SK-N-SH treated with all-trans-retinoic acid at 6 μM for 48 hours (cell line): ENCODE measurements around the gene STIMATE.

Experiments
- ATAC-seq: fragments of 200-7000 bp; cut with Tn5 transposase; 3 replicates; pipeline ENCODE4 v1.9.1; 2020; ENCODE audit warnings: mild to moderate bottlenecking, moderate library complexity
- BACH2 ChIP-seq: fragments of 250-450 bp; sonication (Bioruptor Pico); IDR thresholded peaks from 2 replicates; pipeline ENCODE4 v1.9.0; 2021; ENCODE audit warnings: mild to moderate bottlenecking, borderline replicate concordance
- ESRRG ChIP-seq: fragments of 250-450 bp; sonication (Bioruptor Pico); IDR thresholded peaks from 2 replicates; pipeline ENCODE4 v1.6.1; 2021; ENCODE audit warnings: mild to moderate bottlenecking
- GLIS3 ChIP-seq: fragments of 250-450 bp; sonication (Bioruptor Pico); IDR thresholded peaks from 2 replicates; pipeline ENCODE4 v1.5.0; 2020; ENCODE audit warnings: mild to moderate bottlenecking, moderate library complexity
- OSR1 ChIP-seq: fragments of 250-450 bp; sonication (Bioruptor Pico); IDR thresholded peaks from 2 replicates; pipeline ENCODE4 v1.8.0; 2022; ENCODE audit warnings: moderate library complexity, mild to moderate bottlenecking, inconsistent platforms
- PATZ1 ChIP-seq: fragments of 250-450 bp; sonication (Bioruptor Pico); IDR thresholded peaks from 2 replicates; pipeline ENCODE4 v1.8.0; 2020; ENCODE audit warnings: mild to moderate bottlenecking, moderate library complexity, borderline replicate concordance
- PPARA ChIP-seq: fragments of 250-450 bp; sonication (Bioruptor Pico); IDR thresholded peaks from 2 replicates; pipeline ENCODE4 v1.5.0; 2020; ENCODE audit warnings: mild to moderate bottlenecking, borderline replicate concordance
- RARB ChIP-seq: fragments of 250-450 bp; sonication (Bioruptor Pico); IDR thresholded peaks from 2 replicates; pipeline ENCODE4 v1.8.0; 2021; ENCODE audit warnings: mild to moderate bottlenecking, moderate library complexity
- SNAI2 ChIP-seq: fragments of 250-450 bp; sonication (Bioruptor Pico); IDR thresholded peaks from 2 replicates; pipeline ENCODE4 v1.5.0; 2020; ENCODE audit warnings: mild to moderate bottlenecking, moderate library complexity
- TCF4 ChIP-seq: fragments of 250-450 bp; sonication (Bioruptor Pico); IDR thresholded peaks from 2 replicates; pipeline ENCODE4 v1.8.0; 2021; ENCODE audit warnings: mild to moderate bottlenecking, moderate library complexity, borderline replicate concordance
- ZC3H10 ChIP-seq: fragments of 250-450 bp; sonication (Bioruptor Pico); IDR thresholded peaks from 2 replicates; pipeline ENCODE4 v1.5.1; 2021; ENCODE audit warnings: mild to moderate bottlenecking, moderate library complexity
- ZFP3 ChIP-seq: fragments of 250-450 bp; sonication (Bioruptor Pico); IDR thresholded peaks from 2 replicates; pipeline ENCODE4 v1.5.0; 2020; ENCODE audit warnings: mild to moderate bottlenecking, moderate library complexity
- ZNF565 ChIP-seq: fragments of 450-650 bp; formaldehyde crosslinking; conservative IDR thresholded peaks from 2 replicates; pipeline ENCODE4 v1.5.0; 2020; ENCODE audit warnings: low read depth, mild to moderate bottlenecking, moderate library complexity
- ZNF70 ChIP-seq: fragments of 450-650 bp; formaldehyde crosslinking; IDR thresholded peaks from 2 replicates; pipeline ENCODE4 v1.5.0; 2020; ENCODE audit warnings: mild to moderate bottlenecking, moderate library complexity
- ZNF8 ChIP-seq: fragments of 450-650 bp; formaldehyde crosslinking; IDR thresholded peaks from 2 replicates; pipeline ENCODE4 v1.5.0; 2020; ENCODE audit warnings: mild to moderate bottlenecking, moderate library complexity
- TF ChIP-seq, protein P1 (sequence below): fragments of 250-450 bp; sonication (Bioruptor Pico); IDR thresholded peaks from 2 replicates; pipeline ENCODE4 v1.5.0; 2020; ENCODE audit warnings: mild to moderate bottlenecking, moderate library complexity
- TF ChIP-seq, protein P2 (sequence below): fragments of 250-450 bp; sonication (Bioruptor Pico); IDR thresholded peaks from 2 replicates; pipeline ENCODE4 v1.8.0; 2021; ENCODE audit warnings: low read depth, mild to moderate bottlenecking, moderate library complexity, borderline replicate concordance
- TF ChIP-seq, protein P3 (sequence below): fragments of 250-450 bp; sonication (Bioruptor Pico); IDR thresholded peaks from 2 replicates; pipeline ENCODE4 v1.5.1; 2021; ENCODE audit warnings: mild to moderate bottlenecking, moderate library complexity

STIMATE gene

GRCh38 chr3:52844290-52844975, 52.9 kb downstream of the STIMATE start:
- TF ChIP-seq PATZ1 (CRISPR knock-in tag): no peak
- TF ChIP-seq BACH2 (CRISPR knock-in tag): no peak
- no peak for TF ChIP-seq GLIS3
- no peak for TF ChIP-seq ZNF70 (CRISPR knock-in tag)
- no peak for TF ChIP-seq TCF4 (CRISPR knock-in tag)
- TF ChIP-seq ESRRG: no peak
- TF ChIP-seq RARB (CRISPR knock-in tag): no peak
- TF ChIP-seq, protein P1, sequence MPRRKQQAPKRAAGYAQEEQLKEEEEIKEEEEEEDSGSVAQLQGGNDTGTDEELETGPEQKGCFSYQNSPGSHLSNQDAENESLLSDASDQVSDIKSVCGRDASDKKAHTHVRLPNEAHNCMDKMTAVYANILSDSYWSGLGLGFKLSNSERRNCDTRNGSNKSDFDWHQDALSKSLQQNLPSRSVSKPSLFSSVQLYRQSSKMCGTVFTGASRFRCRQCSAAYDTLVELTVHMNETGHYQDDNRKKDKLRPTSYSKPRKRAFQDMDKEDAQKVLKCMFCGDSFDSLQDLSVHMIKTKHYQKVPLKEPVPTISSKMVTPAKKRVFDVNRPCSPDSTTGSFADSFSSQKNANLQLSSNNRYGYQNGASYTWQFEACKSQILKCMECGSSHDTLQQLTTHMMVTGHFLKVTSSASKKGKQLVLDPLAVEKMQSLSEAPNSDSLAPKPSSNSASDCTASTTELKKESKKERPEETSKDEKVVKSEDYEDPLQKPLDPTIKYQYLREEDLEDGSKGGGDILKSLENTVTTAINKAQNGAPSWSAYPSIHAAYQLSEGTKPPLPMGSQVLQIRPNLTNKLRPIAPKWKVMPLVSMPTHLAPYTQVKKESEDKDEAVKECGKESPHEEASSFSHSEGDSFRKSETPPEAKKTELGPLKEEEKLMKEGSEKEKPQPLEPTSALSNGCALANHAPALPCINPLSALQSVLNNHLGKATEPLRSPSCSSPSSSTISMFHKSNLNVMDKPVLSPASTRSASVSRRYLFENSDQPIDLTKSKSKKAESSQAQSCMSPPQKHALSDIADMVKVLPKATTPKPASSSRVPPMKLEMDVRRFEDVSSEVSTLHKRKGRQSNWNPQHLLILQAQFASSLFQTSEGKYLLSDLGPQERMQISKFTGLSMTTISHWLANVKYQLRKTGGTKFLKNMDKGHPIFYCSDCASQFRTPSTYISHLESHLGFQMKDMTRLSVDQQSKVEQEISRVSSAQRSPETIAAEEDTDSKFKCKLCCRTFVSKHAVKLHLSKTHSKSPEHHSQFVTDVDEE (CRISPR knock-in tag): no peak
- TF ChIP-seq, protein P2, sequence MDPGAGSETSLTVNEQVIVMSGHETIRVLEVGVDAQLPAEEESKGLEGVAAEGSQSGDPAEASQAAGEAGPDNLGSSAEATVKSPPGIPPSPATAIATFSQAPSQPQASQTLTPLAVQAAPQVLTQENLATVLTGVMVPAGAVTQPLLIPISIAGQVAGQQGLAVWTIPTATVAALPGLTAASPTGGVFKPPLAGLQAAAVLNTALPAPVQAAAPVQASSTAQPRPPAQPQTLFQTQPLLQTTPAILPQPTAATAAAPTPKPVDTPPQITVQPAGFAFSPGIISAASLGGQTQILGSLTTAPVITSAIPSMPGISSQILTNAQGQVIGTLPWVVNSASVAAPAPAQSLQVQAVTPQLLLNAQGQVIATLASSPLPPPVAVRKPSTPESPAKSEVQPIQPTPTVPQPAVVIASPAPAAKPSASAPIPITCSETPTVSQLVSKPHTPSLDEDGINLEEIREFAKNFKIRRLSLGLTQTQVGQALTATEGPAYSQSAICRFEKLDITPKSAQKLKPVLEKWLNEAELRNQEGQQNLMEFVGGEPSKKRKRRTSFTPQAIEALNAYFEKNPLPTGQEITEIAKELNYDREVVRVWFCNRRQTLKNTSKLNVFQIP (CRISPR knock-in tag): no peak
- no peak for TF ChIP-seq ZNF8
- no peak for TF ChIP-seq ZC3H10 (CRISPR knock-in tag)
- no peak for ATAC-seq

DNA sequence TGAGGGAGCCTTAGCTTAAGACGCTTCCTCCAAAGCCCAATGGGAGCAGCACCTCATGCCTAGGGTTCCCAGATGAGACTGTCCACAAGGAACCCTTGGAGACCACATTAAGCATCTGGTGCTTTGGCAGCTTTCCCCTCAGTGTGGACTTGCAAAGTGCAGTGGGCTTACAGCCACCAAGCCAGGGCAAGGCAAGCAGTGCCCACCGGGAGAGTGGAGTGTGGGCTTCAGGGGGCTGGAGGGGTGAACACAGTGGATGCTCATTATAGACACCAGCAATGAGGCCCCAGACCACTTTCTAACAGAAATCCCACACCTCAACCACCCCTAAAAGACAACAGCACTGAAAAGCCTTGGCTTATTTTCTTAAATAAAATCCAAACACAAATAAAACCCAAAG, 53.5 kb downstream of the STIMATE start:
- TF ChIP-seq ESRRG: no peak
- TF ChIP-seq SNAI2 (CRISPR knock-in tag): no peak
- TF ChIP-seq, protein P1 (CRISPR knock-in tag): no peak
- TF ChIP-seq BACH2 (CRISPR knock-in tag): no peak
- no peak for TF ChIP-seq PPARA (CRISPR knock-in tag)
- TF ChIP-seq TCF4 (CRISPR knock-in tag): no peak
- no peak for TF ChIP-seq ZNF8
- TF ChIP-seq, protein P2 (CRISPR knock-in tag): no peak
- no peak for TF ChIP-seq GLIS3
- TF ChIP-seq RARB (CRISPR knock-in tag): no peak
- TF ChIP-seq ZNF565 (CRISPR knock-in tag): no peak
- no peak for TF ChIP-seq OSR1 (CRISPR knock-in tag)
- no peak for ATAC-seq

GRCh38 chr3:52843108-52843865, 54.1 kb downstream of the STIMATE start:
- ATAC-seq: no peak
- no peak for TF ChIP-seq PPARA (CRISPR knock-in tag)
- no peak for TF ChIP-seq OSR1 (CRISPR knock-in tag)
- no peak for TF ChIP-seq PATZ1 (CRISPR knock-in tag)
- TF ChIP-seq ZFP3 (CRISPR knock-in tag): no peak
- TF ChIP-seq, protein P3, sequence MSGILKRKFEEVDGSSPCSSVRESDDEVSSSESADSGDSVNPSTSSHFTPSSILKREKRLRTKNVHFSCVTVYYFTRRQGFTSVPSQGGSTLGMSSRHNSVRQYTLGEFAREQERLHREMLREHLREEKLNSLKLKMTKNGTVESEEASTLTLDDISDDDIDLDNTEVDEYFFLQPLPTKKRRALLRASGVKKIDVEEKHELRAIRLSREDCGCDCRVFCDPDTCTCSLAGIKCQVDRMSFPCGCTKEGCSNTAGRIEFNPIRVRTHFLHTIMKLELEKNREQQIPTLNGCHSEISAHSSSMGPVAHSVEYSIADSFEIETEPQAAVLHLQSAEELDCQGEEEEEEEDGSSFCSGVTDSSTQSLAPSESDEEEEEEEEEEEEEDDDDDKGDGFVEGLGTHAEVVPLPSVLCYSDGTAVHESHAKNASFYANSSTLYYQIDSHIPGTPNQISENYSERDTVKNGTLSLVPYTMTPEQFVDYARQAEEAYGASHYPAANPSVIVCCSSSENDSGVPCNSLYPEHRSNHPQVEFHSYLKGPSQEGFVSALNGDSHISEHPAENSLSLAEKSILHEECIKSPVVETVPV (CRISPR knock-in tag): no peak
- TF ChIP-seq ZNF70 (CRISPR knock-in tag): no peak
- TF ChIP-seq TCF4 (CRISPR knock-in tag): no peak
- TF ChIP-seq ZC3H10 (CRISPR knock-in tag): no peak
- TF ChIP-seq, protein P2 (CRISPR knock-in tag): no peak
- TF ChIP-seq RARB (CRISPR knock-in tag): no peak
